Right ventricle myocardium inferior (tissue), 1 donor: ENCODE data around the gene ADAR. TPM values are rescaled to one million over a fixed set of nuclear protein-coding genes. Genes with fewer than 3 reads are reported as not detected.

Experiments
- ATAC-seq: fragments of 200-7000 bp; cut with Tn5 transposase; one replicate; pipeline ENCODE4 v1.9.1; 2020; ENCODE audit warnings: mild to moderate bottlenecking, moderate library complexity
- DNase-seq: peaks from one replicate; pipeline ENCODE4 v3.0.0; 2021; ENCODE audit errors: missing footprints
- intact Hi-C: fragments of 100-400 bp; cut with DNase I; formaldehyde crosslinking; loops from one replicate; pipeline ENCODE4 v1.11.0; 2022
- total RNA-seq: library from RNA; stranded (reverse); fragmentation: NEBNext Ultra II Directional; extraction: Animal tissue kit (Norgen Biotek cat#: 25700); gene quantifications from one replicate; pipeline ENCODE4 v1.2.1, GENCODE V29; 2021
- donor health status: DM: no; HTN: yes; CAD: no; lungs with severe emphysema.

ADAR gene
- total RNA-seq, 1 donor from 2014 or later = 52.8 TPM

- no peak for ATAC-seq
- no peak for DNase-seq
- intact Hi-C loops = no loop called here
These were observed 60.8 kb downstream of the ADAR start for GRCh38 chr1:154547105-154547732.

- ATAC-seq (peak; percentile 76), DNase-seq (no peak)
- intact Hi-C loops = loop anchor here (1.0 kb wide), 1 partner anchor 66 kb away; no protein-coding TSS in a partner anchor
These were observed 61.5 kb downstream of the ADAR start for GRCh38 chr1:154546264-154547063.

GRCh38 chr1:154541231-154541630 is 66.8 kb downstream of the ADAR start:
- DNase-seq = no peak
- ATAC-seq = no peak
- intact Hi-C loops = no loop called here

GRCh38 chr1:154539486-154540483 is 68.2 kb downstream of the ADAR start:
- no peak for ATAC-seq
- DNase-seq = no peak
- intact Hi-C loops = no loop called here

- no peak for ATAC-seq
- no peak for DNase-seq
- intact Hi-C loops = no loop called here
These were observed 71.4 kb downstream of the ADAR start for GRCh38 chr1:154536570-154536969.

DNA sequence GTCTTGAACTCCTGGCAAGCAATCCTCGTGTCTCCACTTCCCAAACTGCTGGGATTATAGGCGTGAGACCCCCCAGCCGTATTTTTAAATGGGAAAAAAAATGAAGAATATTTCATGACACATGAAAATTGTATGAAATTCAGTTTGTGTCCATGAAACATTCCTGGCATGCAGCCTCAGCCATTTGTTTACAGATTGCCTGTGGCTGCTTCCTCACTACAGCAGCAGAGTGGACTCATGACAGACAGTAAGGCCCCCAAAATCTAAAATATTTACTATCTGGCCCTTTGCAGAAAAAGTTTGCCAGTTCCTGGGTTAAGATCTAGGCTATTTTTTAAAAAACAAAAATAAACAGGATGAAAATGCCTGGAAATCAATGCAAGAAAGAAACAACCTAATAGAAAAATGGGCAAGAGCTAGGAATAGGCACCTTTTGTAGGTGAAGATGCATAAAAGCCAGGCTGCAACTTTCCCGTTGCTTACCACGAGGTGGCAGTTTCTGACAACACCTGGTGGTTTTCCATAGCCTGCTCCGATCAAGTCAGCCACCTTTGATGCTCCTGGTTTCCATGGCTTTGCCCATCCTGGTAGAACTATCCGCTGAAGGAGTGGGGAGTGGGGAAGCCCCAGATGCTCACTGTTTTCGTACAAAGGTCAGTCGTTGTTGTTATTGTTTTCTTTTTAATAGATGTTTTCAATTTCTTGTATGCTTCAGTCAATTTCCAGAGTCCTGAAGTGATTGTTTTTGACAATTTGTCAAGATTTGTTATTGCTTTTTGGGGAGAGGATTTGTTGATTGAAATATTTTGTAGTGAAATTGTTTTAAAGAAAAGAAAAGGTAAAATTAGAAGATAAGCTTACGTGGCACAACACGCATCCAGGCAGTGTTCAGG is 73.8 kb downstream of the ADAR start:
- DNase-seq (no peak), ATAC-seq (no peak)
- intact Hi-C loops = no loop called here

Other genes starting within 250 kb of the ADAR start
- 13.1 TPM for gene IL6R, start 202.8 kb downstream of the ADAR start, total RNA-seq
- gene TDRD10, start 106.0 kb downstream of the ADAR start, total RNA-seq = 2.2 TPM
- gene SHE, start 105.8 kb downstream of the ADAR start, total RNA-seq = 11.3 TPM
- gene UBE2Q1, start 49.5 kb downstream of the ADAR start, total RNA-seq = 53.2 TPM
- gene CHRNB2, start 40.4 kb downstream of the ADAR start, total RNA-seq = not detected